ENCODE results near the gene ZC3H7B. TPM values are rescaled to one million over a fixed set of nuclear protein-coding genes. Genes with fewer than 3 reads are reported as not detected.

ZC3H7B gene
- total and polyA plus RNA-seq, 2 donors: 23.3 to 29.8 TPM

GRCh38 chr22:41261541-41262249 is 39.6 kb upstream of the ZC3H7B start:
- no peak for DNase-seq (ENCODE audit: low read depth in 6 of 9, low spot score in 9 of 9)
- peaks cover 85 to 96% of the 10 kb centered on the region in 2 donors for H3K36me3 ChIP-seq (ENCODE audit: control insufficient read depth in 2 of 2, insufficient read depth in 2 of 2, low read length in 1 of 2)
- no peaks in the 10 kb centered on the region for H3K4me1 ChIP-seq (ENCODE audit: control insufficient read depth in 2 of 2, insufficient read depth in 2 of 2, low read length in 2 of 2)
- no peaks in the 10 kb centered on the region for H3K9me3 ChIP-seq (ENCODE audit: control insufficient read depth in 2 of 2, insufficient read depth in 1 of 2, low read length in 1 of 2)
- no peaks in the 10 kb centered on the region for H3K27me3 ChIP-seq (ENCODE audit: control insufficient read depth in 2 of 2, insufficient read depth in 1 of 2, low read length in 1 of 2)
- H3K4me3 ChIP-seq (ENCODE audit: low read length in 2 of 2): no peak overlapping the region
- WGBS: 94% methylated on average over 12 of the region's 12 CpGs
- no peak overlapping the region for H3K27ac ChIP-seq (ENCODE audit: low read depth in 1 of 2, low read length in 1 of 2)

GRCh38 chr22:41262250-41262765 is 39.0 kb upstream of the ZC3H7B start:
- Histone ChIP-seq H3K36me3 (ENCODE audit: control insufficient read depth in 2 of 2, insufficient read depth in 2 of 2, low read length in 1 of 2) (peaks cover 83 to 94% of the 10 kb centered on the region in 2 donors), H3K4me3 (ENCODE audit: low read length in 2 of 2) (no peak overlapping the region), H3K27me3 (ENCODE audit: control insufficient read depth in 2 of 2, insufficient read depth in 1 of 2, low read length in 1 of 2) (no peaks in the 10 kb centered on the region), H3K9me3 (ENCODE audit: control insufficient read depth in 2 of 2, insufficient read depth in 1 of 2, low read length in 1 of 2) (no peaks in the 10 kb centered on the region), H3K27ac (ENCODE audit: low read depth in 1 of 2, low read length in 1 of 2) (no peak overlapping the region), H3K4me1 (ENCODE audit: control insufficient read depth in 2 of 2, insufficient read depth in 2 of 2, low read length in 2 of 2) (no peaks in the 10 kb centered on the region)
- no peak for DNase-seq (ENCODE audit: low read depth in 6 of 9, low spot score in 9 of 9)
- WGBS: 97% methylated on average over 15 of the region's 15 CpGs

- WGBS: 100% methylated on average over 2 of the region's 2 CpGs
- Histone ChIP-seq H3K36me3 (ENCODE audit: control insufficient read depth in 2 of 2, insufficient read depth in 2 of 2, low read length in 1 of 2) (peaks cover 83 to 94% of the 10 kb centered on the region in 2 donors), H3K27me3 (ENCODE audit: control insufficient read depth in 2 of 2, insufficient read depth in 1 of 2, low read length in 1 of 2) (no peaks in the 10 kb centered on the region), H3K4me1 (ENCODE audit: control insufficient read depth in 2 of 2, insufficient read depth in 2 of 2, low read length in 2 of 2) (no peaks in the 10 kb centered on the region), H3K9me3 (ENCODE audit: control insufficient read depth in 2 of 2, insufficient read depth in 1 of 2, low read length in 1 of 2) (no peaks in the 10 kb centered on the region), H3K4me3 (ENCODE audit: low read length in 2 of 2) (no peak overlapping the region), H3K27ac (ENCODE audit: low read depth in 1 of 2, low read length in 1 of 2) (no peak overlapping the region)
- DNase-seq (ENCODE audit: low read depth in 6 of 9, low spot score in 9 of 9): no peak
These were observed 37.6 kb upstream of the ZC3H7B start for GRCh38 chr22:41263704-41264103.

GRCh38 chr22:41264408-41264941 is 36.9 kb upstream of the ZC3H7B start:
- no peak for DNase-seq (ENCODE audit: low read depth in 6 of 9, low spot score in 9 of 9)
- Histone ChIP-seq H3K27ac (ENCODE audit: low read depth in 1 of 2, low read length in 1 of 2) (no peak overlapping the region), H3K9me3 (ENCODE audit: control insufficient read depth in 2 of 2, insufficient read depth in 1 of 2, low read length in 1 of 2) (no peaks in the 10 kb centered on the region), H3K4me3 (ENCODE audit: low read length in 2 of 2) (no peak overlapping the region), H3K27me3 (ENCODE audit: control insufficient read depth in 2 of 2, insufficient read depth in 1 of 2, low read length in 1 of 2) (no peaks in the 10 kb centered on the region), H3K4me1 (ENCODE audit: control insufficient read depth in 2 of 2, insufficient read depth in 2 of 2, low read length in 2 of 2) (no peaks in the 10 kb centered on the region), H3K36me3 (ENCODE audit: control insufficient read depth in 2 of 2, insufficient read depth in 2 of 2, low read length in 1 of 2) (peaks cover 79 to 94% of the 10 kb centered on the region in 2 donors)
- WGBS: 98% methylated on average over 15 of the region's 15 CpGs

GRCh38 chr22:41267958-41268357 is 33.4 kb upstream of the ZC3H7B start:
- Histone ChIP-seq H3K27ac (ENCODE audit: low read depth in 1 of 2, low read length in 1 of 2) (no peak overlapping the region), H3K4me1 (ENCODE audit: control insufficient read depth in 2 of 2, insufficient read depth in 2 of 2, low read length in 2 of 2) (peaks cover 0 to 2% of the 10 kb centered on the region in 2 donors), H3K27me3 (ENCODE audit: control insufficient read depth in 2 of 2, insufficient read depth in 1 of 2, low read length in 1 of 2) (no peaks in the 10 kb centered on the region), H3K9me3 (ENCODE audit: control insufficient read depth in 2 of 2, insufficient read depth in 1 of 2, low read length in 1 of 2) (no peaks in the 10 kb centered on the region), H3K4me3 (ENCODE audit: low read length in 2 of 2) (no peak overlapping the region), H3K36me3 (ENCODE audit: control insufficient read depth in 2 of 2, insufficient read depth in 2 of 2, low read length in 1 of 2) (peaks cover 77 to 86% of the 10 kb centered on the region in 2 donors)
- WGBS: 99% methylated on average over 16 of the region's 16 CpGs
- no peak for DNase-seq (ENCODE audit: low read depth in 6 of 9, low spot score in 9 of 9)

GRCh38 chr22:41271787-41272186 is 29.5 kb upstream of the ZC3H7B start:
- WGBS: 94% methylated on average over 9 of the region's 9 CpGs

GRCh38 chr22:41273128-41273527 is 28.2 kb upstream of the ZC3H7B start:
- peaks cover 76 to 83% of the 10 kb centered on the region in 2 donors for H3K36me3 ChIP-seq (ENCODE audit: control insufficient read depth in 2 of 2, insufficient read depth in 2 of 2, low read length in 1 of 2)
- whole genome bisulfite sequencing: 97% methylated on average over 7 of the region's 7 CpGs
- peak overlapping the region; percentile 25 to 62 for H3K27ac ChIP-seq (ENCODE audit: low read depth in 1 of 2, low read length in 1 of 2)

More at GRCh38 chr22:41271787-41272186, 29.5 kb upstream of the ZC3H7B start:
- H3K9me3 ChIP-seq (ENCODE audit: control insufficient read depth in 2 of 2, insufficient read depth in 1 of 2, low read length in 1 of 2): no peaks in the 10 kb centered on the region
- DNase-seq (ENCODE audit: low read depth in 6 of 9, low spot score in 9 of 9): no peak
- H3K4me3 ChIP-seq (ENCODE audit: low read length in 2 of 2): no peak overlapping the region
- no peaks in the 10 kb centered on the region for H3K27me3 ChIP-seq (ENCODE audit: control insufficient read depth in 2 of 2, insufficient read depth in 1 of 2, low read length in 1 of 2)
- peak overlapping the region; percentile 13 to 55 for H3K27ac ChIP-seq (ENCODE audit: low read depth in 1 of 2, low read length in 1 of 2)
- peaks cover 79 to 86% of the 10 kb centered on the region in 2 donors for H3K36me3 ChIP-seq (ENCODE audit: control insufficient read depth in 2 of 2, insufficient read depth in 2 of 2, low read length in 1 of 2)
- peaks cover 0 to 7% of the 10 kb centered on the region in 2 donors for H3K4me1 ChIP-seq (ENCODE audit: control insufficient read depth in 2 of 2, insufficient read depth in 2 of 2, low read length in 2 of 2)

GRCh38 chr22:41274856-41275255 is 26.5 kb upstream of the ZC3H7B start:
- WGBS: 98% methylated on average over 4 of the region's 4 CpGs
- H3K4me1 ChIP-seq (ENCODE audit: control insufficient read depth in 2 of 2, insufficient read depth in 2 of 2, low read length in 2 of 2): peaks cover 0 to 7% of the 10 kb centered on the region in 2 donors
- H3K27ac ChIP-seq (ENCODE audit: low read depth in 1 of 2, low read length in 1 of 2): no peak overlapping the region
- no peaks in the 10 kb centered on the region for H3K27me3 ChIP-seq (ENCODE audit: control insufficient read depth in 2 of 2, insufficient read depth in 1 of 2, low read length in 1 of 2)
- H3K4me3 ChIP-seq (ENCODE audit: low read length in 2 of 2): no peak overlapping the region
- peaks cover 82% of the 10 kb centered on the region in 2 donors for H3K36me3 ChIP-seq (ENCODE audit: control insufficient read depth in 2 of 2, insufficient read depth in 2 of 2, low read length in 1 of 2)
- DNase-seq (ENCODE audit: low read depth in 6 of 9, low spot score in 9 of 9): no peak
- H3K9me3 ChIP-seq (ENCODE audit: control insufficient read depth in 2 of 2, insufficient read depth in 1 of 2, low read length in 1 of 2): no peaks in the 10 kb centered on the region

More at GRCh38 chr22:41273128-41273527, 28.2 kb upstream of the ZC3H7B start:
- peak in 1 of 9 donors; percentile 24 for DNase-seq (ENCODE audit: low read depth in 6 of 9, low spot score in 9 of 9)
- Histone ChIP-seq H3K27me3 (ENCODE audit: control insufficient read depth in 2 of 2, insufficient read depth in 1 of 2, low read length in 1 of 2) (no peaks in the 10 kb centered on the region), H3K9me3 (ENCODE audit: control insufficient read depth in 2 of 2, insufficient read depth in 1 of 2, low read length in 1 of 2) (no peaks in the 10 kb centered on the region), H3K4me1 (ENCODE audit: control insufficient read depth in 2 of 2, insufficient read depth in 2 of 2, low read length in 2 of 2) (peaks cover 0 to 7% of the 10 kb centered on the region in 2 donors), H3K4me3 (ENCODE audit: low read length in 2 of 2) (no peak overlapping the region)

GRCh38 chr22:41280065-41280464 is 21.3 kb upstream of the ZC3H7B start:
- H3K27me3 ChIP-seq (ENCODE audit: control insufficient read depth in 2 of 2, insufficient read depth in 1 of 2, low read length in 1 of 2): no peaks in the 10 kb centered on the region
- no peaks in the 10 kb centered on the region for H3K9me3 ChIP-seq (ENCODE audit: control insufficient read depth in 2 of 2, insufficient read depth in 1 of 2, low read length in 1 of 2)
- no peak overlapping the region for H3K4me3 ChIP-seq (ENCODE audit: low read length in 2 of 2)
- H3K36me3 ChIP-seq (ENCODE audit: control insufficient read depth in 2 of 2, insufficient read depth in 2 of 2, low read length in 1 of 2): peaks cover 68 to 86% of the 10 kb centered on the region in 2 donors
- DNase-seq (ENCODE audit: low read depth in 6 of 9, low spot score in 9 of 9): peak in 1 of 9 donors; percentile 28
- peaks cover 4 to 8% of the 10 kb centered on the region in 2 donors for H3K4me1 ChIP-seq (ENCODE audit: control insufficient read depth in 2 of 2, insufficient read depth in 2 of 2, low read length in 2 of 2)
- H3K27ac ChIP-seq (ENCODE audit: low read depth in 1 of 2, low read length in 1 of 2): no peak overlapping the region
- 93% methylated on average over 3 of the region's 3 CpGs for WGBS

All from thymus (tissue), 11 donors.